Osteocyte (in vitro differentiated cells): ENCODE measurements around the gene PCNP. TPM values are rescaled to one million over a fixed set of nuclear protein-coding genes. Genes with fewer than 3 reads are reported as not detected.
"Not testable (repeated sequence)": the region's sequence is repeated elsewhere in the genome, so short reads cannot be mapped to it uniquely, and the experiment has no call there.

ENCODE experiments used
- DNase-seq: peaks from one replicate; pipeline ENCODE4 v3.0.0; 2021; ENCODE audit warnings: mixed read lengths; ENCODE audit not compliant: unreplicated experiment; ENCODE audit errors: extremely low spot score
- H3K27ac Mint-ChIP-seq: one replicate; pipeline ENCODE4 v1.8.0; 2021; ENCODE audit warnings: mild to moderate bottlenecking, mixed read lengths; ENCODE audit not compliant: unreplicated experiment
- H3K27me3 Mint-ChIP-seq: one replicate; pipeline ENCODE4 v1.8.0; 2021; ENCODE audit warnings: mixed read lengths; ENCODE audit not compliant: unreplicated experiment
- H3K36me3 Mint-ChIP-seq: one replicate; pipeline ENCODE4 v1.8.0; 2021; ENCODE audit warnings: mixed read lengths; ENCODE audit not compliant: unreplicated experiment
- H3K4me1 Mint-ChIP-seq: one replicate; pipeline ENCODE4 v1.8.0; 2021; ENCODE audit warnings: mixed read lengths; ENCODE audit not compliant: unreplicated experiment
- H3K4me3 Mint-ChIP-seq: one replicate; pipeline ENCODE4 v1.8.0; 2021; ENCODE audit warnings: mild to moderate bottlenecking, moderate library complexity, mixed read lengths; ENCODE audit not compliant: unreplicated experiment
- H3K9me3 Mint-ChIP-seq: one replicate; pipeline ENCODE4 v1.8.0; 2021; ENCODE audit warnings: mixed read lengths; ENCODE audit not compliant: unreplicated experiment
- CTCF ChIP-seq: fragments of 200-600 bp; sonication (generic); IDR thresholded peaks from 2 replicates; pipeline ENCODE4 v1.5.0; 2021; ENCODE audit warnings: antibody characterized with exemption, mild to moderate bottlenecking, moderate library complexity
- total RNA-seq: library from RNA; stranded (reverse); gene quantifications from 2 replicates; pipeline ENCODE4 v1.2.1, GENCODE V29; 2021

The PCNP gene
- total RNA-seq, 1 donor from 2014 or later, result 139 TPM

DNA sequence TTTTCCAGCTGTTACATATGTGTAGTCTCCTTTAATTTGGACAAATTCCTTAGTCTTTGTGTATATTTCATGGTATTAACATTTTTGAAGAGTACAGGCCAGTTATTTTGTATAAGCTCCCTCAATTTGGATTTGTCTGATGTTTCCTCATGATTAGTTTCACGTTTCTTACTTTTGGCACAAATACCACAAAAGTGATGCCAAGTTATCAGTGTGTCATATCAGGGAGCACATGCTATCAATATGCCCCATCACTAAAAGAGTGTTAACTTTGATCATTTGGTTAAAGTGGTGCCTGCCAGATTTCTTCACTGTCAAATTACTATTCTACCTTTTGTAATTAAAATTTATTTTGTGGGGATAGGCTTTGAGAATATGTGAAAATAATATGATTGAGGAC, 14.6 kb downstream of the PCNP start:
- H3K4me1 Mint-ChIP-seq, result no peaks in the 10 kb centered on the region
- DNase-seq, result no peak
- H3K4me3 Mint-ChIP-seq, result no peak overlapping the region
- H3K36me3 Mint-ChIP-seq, result peaks cover 57% of the 10 kb centered on the region
- no peaks in the 10 kb centered on the region for H3K27me3 Mint-ChIP-seq
- H3K9me3 Mint-ChIP-seq, result no peaks in the 10 kb centered on the region
- no peak for TF ChIP-seq CTCF
- no peak overlapping the region for H3K27ac Mint-ChIP-seq

GRCh38 chr3:101591071-101591470, 17.1 kb downstream of the PCNP start:
- Mint-ChIP-seq H3K9me3 (no peaks in the 10 kb centered on the region), H3K4me1 (no peaks in the 10 kb centered on the region), H3K4me3 (no peak overlapping the region), H3K27ac (no peak overlapping the region), H3K36me3 (peaks cover 54% of the 10 kb centered on the region), H3K27me3 (no peaks in the 10 kb centered on the region)
- no peak for TF ChIP-seq CTCF
- DNase-seq, result no peak

GRCh38 chr3:101602731-101603130, 28.8 kb downstream of the PCNP start:
- no peaks in the 10 kb centered on the region for H3K4me1 Mint-ChIP-seq

GRCh38 chr3:101603184-101603583, 29.2 kb downstream of the PCNP start:
- TF ChIP-seq CTCF, result no peak
- no peaks in the 10 kb centered on the region for H3K4me1 Mint-ChIP-seq
- no peak overlapping the region for H3K27ac Mint-ChIP-seq
- no peak for DNase-seq
- peaks cover 8% of the 10 kb centered on the region for H3K36me3 Mint-ChIP-seq
- no peak overlapping the region for H3K4me3 Mint-ChIP-seq
- H3K27me3 Mint-ChIP-seq, result no peaks in the 10 kb centered on the region
- H3K9me3 Mint-ChIP-seq, result peaks cover 4% of the 10 kb centered on the region

More at GRCh38 chr3:101602731-101603130, 28.8 kb downstream of the PCNP start:
- Mint-ChIP-seq H3K27me3 (no peaks in the 10 kb centered on the region), H3K27ac (no peak overlapping the region), H3K9me3 (peaks cover 4% of the 10 kb centered on the region), H3K4me3 (no peak overlapping the region), H3K36me3 (peaks cover 8% of the 10 kb centered on the region)
- no peak for TF ChIP-seq CTCF
- DNase-seq, result no peak

- not testable (repeated sequence) for H3K9me3 Mint-ChIP-seq, H3K36me3 Mint-ChIP-seq, H3K4me3 Mint-ChIP-seq, H3K27ac Mint-ChIP-seq, H3K27me3 Mint-ChIP-seq, H3K4me1 Mint-ChIP-seq, DNase-seq
These were observed 31.4 kb downstream of the PCNP start for GRCh38 chr3:101605398-101605797.

DNA sequence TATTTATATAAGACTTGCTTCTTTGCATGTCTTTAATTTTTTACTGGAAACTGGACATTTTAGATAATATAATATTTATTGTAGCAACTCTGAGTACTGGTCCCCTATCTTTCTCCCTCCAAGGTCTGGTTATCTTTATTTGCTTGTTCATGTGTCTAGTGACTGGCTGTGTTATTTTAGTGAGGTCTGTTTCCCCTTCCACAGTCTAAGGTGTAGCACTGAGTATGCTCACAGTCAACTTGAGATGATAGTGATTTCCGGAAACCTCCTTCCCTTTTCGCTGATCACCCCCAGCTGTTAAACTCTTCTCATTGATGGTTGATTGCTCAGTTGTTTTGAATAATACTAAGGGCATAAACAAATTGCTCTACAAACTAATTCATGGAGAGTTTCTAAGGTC, 37.0 kb downstream of the PCNP start:
- no peaks in the 10 kb centered on the region for H3K9me3 Mint-ChIP-seq
- no peaks in the 10 kb centered on the region for H3K36me3 Mint-ChIP-seq
- no peak overlapping the region for H3K27ac Mint-ChIP-seq
- no peak for TF ChIP-seq CTCF
- H3K4me3 Mint-ChIP-seq, result no peak overlapping the region
- DNase-seq, result no peak
- no peaks in the 10 kb centered on the region for H3K4me1 Mint-ChIP-seq
- no peaks in the 10 kb centered on the region for H3K27me3 Mint-ChIP-seq

- not testable (repeated sequence) for H3K4me3 Mint-ChIP-seq, H3K27ac Mint-ChIP-seq, H3K4me1 Mint-ChIP-seq, H3K36me3 Mint-ChIP-seq, H3K27me3 Mint-ChIP-seq, H3K9me3 Mint-ChIP-seq
- peak; percentile 46 for DNase-seq
These were observed 39.0 kb downstream of the PCNP start for GRCh38 chr3:101613014-101613413.
